GM19463 (cell line): ENCODE results near the gene UQCC2.

Experiments used
- ATAC-seq: cut with Tn5 transposase; IDR thresholded peaks from one replicate; pipeline ENCODE4 v1.9.1; 2021; ENCODE audit warnings: mild to moderate bottlenecking, moderate library complexity; ENCODE audit not compliant: unreplicated experiment

The UQCC2 gene

DNA sequence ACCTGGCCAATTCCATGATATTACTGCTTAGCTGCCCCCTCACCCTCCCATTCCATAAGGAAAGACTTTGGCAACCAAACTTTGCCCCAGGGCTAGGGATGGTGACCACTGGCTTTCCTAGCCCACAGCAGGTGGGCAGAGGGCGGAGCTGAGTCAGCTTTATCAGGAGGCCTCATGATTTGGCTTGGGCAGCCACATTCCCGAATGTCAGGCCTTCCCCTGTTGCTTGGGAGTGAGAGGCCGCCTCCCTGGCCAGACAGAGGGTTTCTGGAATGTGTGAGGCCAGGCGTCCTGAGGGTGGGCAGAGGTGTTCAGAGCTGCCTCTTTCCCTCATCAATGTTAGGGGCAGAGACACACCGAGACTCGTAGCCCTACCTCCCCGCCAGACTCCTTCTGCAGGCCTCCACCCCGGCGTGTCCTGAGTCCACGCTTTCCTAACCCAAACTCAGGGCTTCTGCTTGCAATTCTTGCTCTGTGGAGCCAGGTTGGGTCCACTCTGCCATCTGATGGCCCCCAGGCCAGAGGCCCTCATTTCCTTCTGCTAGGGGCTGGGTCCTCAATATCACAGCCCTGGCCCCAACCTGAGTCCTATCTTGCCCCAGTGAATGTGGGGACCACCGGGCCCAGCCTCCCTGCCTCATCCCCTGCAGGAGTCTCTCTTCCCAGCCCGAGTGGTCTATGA lies 19.3 kb downstream of the UQCC2 start:
- no peak for ATAC-seq

- no peak for ATAC-seq
Observed at GRCh38 chr6:33691456-33692077, 19.9 kb downstream of the UQCC2 start.

- ATAC-seq, result no peak
Observed at GRCh38 chr6:33690766-33691165, 20.7 kb downstream of the UQCC2 start.

DNA sequence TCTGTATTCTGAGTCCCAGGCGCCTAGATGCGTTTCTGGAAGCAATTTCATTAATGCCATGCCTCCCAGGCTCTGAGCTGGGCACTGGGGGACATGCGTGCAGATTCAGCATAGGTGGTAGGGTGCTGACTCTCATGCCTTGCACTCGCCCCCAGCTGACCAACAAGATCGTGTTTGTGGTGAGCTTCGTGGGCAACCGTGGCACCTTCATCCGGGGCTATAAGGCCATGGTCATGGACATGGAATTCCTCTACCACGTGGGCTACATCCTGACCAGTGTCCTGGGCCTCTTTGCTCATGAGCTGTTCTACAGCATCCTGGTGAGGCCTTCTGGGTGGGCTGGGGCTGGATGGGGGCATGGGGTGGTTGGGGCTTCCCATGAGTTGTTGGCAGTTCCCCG lies 21.6 kb downstream of the UQCC2 start:
- no peak for ATAC-seq

DNA sequence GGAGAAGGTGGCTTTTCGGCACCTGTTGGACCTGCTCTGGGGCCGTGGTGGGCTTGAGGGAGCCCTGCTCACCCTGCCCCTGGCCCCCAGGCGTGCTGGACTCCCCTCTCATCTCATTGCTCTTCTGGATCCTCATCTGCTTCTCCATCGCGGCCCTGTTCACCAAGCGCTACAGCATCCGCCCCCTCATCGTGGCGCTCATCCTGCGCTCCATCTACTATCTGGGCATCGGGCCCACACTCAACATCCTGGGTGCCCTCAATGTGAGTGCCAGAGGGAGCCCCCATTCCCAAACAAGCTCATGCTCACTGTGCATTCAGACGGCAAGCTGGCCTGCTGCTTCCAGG lies 22.4 kb downstream of the UQCC2 start:
- no peak for ATAC-seq

DNA sequence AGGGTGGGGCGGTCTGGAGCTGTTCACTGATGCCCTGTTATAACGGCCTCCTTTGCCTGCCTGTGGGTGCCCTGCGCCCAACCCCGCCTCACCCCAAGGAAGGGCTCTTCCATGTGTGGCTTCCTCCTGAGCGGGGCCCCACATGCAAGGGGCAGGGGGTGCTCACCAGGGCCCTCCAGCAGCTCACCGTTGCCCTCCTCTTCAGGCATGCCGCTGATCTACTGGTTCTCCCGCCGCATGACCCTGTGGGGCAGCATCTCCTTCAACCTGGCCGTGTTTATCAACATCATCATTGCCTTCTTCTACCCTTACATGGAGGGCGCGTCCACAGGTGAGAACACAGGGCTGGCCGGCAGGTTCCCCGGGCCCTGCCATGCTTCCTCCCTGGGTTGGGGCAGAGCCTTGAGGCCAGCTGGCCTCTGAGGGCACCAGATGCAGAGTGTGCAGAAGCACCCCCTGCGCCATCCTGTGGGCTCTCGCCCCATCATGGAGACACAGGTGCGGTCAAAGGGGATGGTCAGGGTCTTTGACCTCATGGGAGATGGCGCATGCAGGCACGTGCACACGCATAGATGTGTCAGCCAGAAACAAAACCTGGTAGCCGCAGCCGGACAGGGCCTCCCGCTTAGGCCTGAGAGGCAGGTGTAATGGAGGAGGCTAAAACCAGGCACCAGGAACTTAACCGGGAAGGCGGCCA lies 22.9 kb downstream of the UQCC2 start:
- ATAC-seq, result no peak

GRCh38 chr6:33688006-33688405 lies 23.5 kb downstream of the UQCC2 start:
- no peak for ATAC-seq

DNA sequence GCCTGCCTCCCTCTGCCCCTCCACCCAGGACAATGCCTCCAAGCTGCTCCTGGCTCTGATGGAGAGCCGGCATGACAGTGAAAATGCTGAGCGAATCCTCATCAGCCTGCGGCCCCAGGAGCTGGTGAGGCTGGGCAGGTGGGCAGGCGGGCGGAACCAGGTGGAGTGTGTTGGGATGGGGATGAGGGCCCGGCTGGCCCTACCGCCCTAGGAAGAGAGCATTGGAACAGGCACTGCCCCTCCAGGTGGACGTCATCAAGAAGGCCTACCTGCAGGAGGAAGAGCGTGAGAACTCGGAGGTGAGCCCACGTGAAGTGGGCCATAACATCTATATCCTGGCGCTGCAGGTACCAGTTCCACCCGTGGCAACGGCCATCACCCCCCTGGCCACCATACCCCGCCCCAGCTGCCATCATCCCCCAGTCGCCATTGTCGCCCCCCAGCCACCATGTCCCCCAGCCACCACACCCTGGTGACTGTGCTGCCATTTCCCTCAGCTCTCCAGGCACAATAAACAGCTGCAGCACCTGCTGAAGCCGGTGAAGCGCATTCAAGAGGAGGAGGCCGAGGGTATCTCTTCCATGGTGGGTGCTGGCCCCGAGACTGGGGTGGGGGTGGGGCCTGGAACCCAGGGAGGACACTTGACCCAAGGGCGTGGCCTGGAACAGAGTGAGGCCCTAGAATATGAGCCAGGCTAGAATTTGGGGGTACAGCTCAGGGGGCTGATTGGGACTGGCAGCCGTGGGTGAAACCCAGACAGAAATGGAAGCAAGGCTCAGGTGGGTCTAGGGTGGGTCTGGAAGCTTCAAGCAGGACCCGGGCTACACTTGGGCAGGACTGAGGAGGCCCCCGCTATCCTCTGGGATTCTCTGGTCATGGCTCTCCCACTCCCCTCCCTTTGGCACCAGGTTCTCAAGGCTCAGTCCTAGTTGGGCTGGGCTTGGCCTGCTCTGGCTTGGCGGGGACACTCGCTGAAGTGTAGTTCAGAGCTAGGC lies 24.2 kb downstream of the UQCC2 start:
- ATAC-seq, result no peak

DNA sequence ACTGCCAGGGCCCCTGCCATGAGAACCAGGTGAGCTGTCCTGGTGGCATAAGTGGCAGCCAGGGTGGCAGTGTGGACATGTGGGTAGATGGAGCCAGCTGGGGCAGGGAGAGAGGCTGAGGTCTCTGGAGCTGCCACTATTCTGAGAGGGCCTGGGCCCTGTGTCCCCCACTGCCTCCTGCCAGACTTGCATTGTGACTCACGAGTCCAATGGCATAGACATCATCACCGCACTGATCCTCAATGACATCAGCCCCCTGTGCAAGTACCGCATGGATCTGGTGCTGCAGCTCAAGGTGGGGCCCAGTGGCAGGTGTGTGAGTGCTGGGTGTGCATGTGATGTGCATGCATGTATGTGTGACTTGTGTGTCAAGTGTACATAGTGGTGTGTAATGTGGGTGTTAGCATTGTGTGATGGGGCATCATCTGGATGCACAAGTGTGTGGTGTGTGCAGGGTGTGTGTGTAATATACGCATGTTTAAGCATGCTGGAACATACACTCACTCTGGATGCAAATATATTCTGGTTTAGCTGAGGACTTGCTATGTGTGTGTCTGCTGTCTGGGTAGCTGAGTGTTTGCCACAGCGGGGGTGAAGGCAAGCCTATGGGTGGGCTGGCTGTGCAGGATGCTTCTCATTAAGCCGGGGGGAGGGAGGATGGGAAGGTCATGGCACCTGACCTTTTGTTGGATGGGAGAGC lies 25.1 kb downstream of the UQCC2 start:
- no peak for ATAC-seq

GRCh38 chr6:33685411-33686224 lies 25.9 kb downstream of the UQCC2 start:
- ATAC-seq, result no peak

- ATAC-seq, result no peak
Observed at GRCh38 chr6:33684983-33685382, 26.5 kb downstream of the UQCC2 start.

DNA sequence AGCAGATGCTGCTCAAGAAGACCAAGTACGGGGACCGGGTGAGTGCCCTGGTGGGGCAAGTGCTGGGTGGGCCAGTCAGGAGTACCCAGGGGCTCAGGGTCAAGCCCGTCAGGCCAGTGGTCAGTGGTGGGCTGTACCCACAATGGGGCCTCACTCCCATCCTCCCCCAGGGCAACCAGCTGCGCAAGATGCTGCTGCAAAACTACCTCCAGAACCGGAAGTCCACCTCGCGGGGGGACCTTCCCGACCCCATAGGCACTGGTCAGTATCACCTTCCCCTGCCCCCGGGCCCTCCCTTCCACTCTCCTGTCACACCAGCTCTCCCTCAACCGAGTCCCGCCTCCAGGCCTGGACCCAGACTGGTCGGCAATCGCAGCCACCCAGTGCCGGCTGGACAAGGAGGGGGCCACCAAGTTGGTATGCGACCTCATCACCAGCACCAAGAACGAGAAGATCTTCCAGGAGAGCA lies 27.0 kb downstream of the UQCC2 start:
- no peak for ATAC-seq

- no peak for ATAC-seq
Observed at GRCh38 chr6:33683576-33684427, 27.7 kb downstream of the UQCC2 start.

GRCh38 chr6:33683051-33683571 lies 28.4 kb downstream of the UQCC2 start:
- ATAC-seq, result no peak

DNA sequence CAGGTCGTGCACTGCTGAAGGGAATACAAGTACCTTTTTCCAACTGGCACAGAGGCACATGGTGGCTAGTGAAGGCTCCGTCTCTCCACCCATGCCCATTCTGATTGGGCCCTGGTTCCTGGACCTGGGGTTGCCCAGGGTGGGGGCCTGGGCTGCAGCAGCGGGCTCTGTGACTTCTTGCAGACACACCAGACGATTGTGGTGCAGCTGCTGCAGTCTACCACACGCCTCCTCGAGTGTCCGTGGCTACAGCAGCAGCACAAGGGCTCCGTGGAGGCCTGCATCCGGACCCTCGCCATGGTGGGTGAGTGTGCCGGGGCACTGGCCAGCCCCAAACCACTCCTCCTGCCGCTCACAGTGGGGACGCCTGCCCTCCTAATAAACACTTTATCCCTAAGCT lies 29.2 kb downstream of the UQCC2 start:
- no peak for ATAC-seq

DNA sequence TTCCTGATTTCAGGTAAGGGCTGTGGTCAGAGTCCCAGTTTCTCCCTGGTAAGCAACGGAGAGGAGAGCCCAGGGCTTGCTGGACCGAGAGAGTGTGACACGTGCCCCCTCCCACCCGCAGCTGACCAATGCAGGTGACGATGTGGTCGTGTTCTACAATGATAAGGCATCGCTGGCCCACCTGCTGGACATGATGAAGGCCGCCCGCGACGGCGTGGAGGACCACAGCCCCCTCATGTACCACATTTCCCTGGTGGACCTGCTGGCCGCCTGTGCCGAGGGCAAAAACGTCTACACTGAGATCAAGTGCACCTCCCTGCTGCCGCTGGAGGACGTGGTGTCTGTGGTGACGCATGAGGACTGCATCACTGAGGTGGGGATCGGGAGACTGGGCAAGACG lies 31.7 kb downstream of the UQCC2 start:
- no peak for ATAC-seq

DNA sequence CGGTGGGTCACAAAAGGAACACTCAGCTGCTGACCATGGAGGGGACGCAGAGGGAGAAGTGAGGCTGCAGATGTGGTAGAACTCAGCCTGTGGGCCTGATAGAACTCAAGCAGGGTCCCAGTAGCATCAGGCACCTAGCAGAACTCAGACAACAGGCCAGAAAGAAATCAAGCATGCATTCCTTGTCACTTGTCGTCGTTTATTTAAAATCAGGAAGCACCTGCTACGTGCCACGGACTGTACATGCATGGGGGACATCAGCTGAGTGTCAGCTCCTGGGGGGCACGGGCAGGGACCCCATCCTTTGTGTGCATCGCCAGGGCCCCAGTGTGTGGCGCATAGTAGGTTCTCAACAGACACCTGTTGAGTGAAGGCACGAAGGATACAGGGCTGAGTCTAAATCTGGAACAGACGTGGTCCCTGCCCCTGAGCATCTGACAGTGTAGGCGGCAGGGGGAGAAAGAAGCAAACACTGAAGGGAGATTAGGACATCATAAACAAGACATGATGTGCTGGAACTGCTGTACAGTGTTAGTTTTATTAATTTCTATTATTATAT lies 32.5 kb downstream of the UQCC2 start:
- ATAC-seq, result no peak
